Measurements from ENCODE around the gene MOSMO.
"Not testable (repeated sequence)": the region's sequence is repeated elsewhere in the genome, so short reads cannot be mapped to it uniquely, and the experiment has no call there.

MOSMO gene

DNA sequence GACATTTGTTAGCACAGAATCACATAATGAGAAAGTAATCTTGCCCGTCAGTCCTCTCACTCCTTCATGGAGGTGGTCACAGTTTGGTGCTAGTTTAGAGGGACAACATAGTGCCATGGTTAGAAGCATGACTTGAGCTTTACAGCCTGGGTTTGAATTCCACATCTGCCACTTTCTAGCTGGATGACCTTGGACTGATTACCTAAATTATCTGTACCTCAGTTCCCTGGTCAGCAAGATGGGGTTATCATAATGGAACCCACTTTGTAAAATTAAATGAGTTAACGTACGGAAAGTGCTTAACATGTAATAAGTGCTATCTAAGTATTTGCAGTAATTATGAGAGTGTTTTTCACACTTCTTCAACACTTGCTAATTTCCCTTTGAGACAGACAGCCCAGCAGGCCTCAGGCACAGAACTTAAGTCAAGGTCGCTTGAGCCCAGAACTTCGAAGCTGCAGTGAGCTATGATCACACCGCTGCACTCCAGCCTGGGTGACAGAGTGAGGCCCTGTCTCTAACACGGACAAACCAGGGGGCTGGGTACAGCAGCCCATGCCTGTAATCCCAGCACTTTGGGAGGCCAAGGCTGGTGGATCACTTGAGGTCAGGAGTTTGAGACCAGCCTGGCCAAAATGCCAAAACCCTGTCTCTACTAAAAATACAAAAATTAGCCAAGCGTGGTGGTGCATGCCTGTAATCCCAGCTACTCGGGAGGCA, 91.5 kb downstream of the MOSMO start:
- Mint-ChIP-seq H3K9me3 (peaks cover 3% of the 10 kb centered on the region), H3K36me3 (peaks cover 1% of the 10 kb centered on the region), H3K27ac (no peak overlapping the region), H3K4me1 (no peaks in the 10 kb centered on the region), H3K27me3 (peaks cover 9% of the 10 kb centered on the region), H3K4me3 (no peak overlapping the region)
- ATAC-seq (ENCODE audit: low read depth) (no peak), DNase-seq (ENCODE audit: low spot score in 2 of 2) (no peak)

DNA sequence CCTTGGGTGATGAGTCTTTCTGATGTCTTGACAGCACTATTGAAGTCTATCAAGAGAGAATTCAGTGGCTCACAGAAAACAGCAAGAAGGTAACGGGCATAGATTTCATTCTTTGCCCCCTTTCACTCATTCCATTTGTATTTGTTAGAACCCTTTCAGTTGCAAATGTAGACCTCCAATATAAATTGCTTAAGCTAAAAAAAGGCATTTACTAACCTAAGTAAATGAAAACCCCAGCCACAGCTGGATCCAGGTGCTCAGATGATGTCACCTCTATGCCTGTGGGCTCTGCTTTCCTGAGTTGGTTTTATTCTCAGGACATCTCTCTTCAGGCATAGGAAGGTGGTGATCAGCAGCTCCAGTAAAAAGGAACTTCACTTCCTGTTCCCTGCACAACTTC, 95.5 kb downstream of the MOSMO start:
- Mint-ChIP-seq H3K9me3 (peaks cover 3% of the 10 kb centered on the region), H3K27me3 (peaks cover 14% of the 10 kb centered on the region), H3K36me3 (peaks cover 1% of the 10 kb centered on the region), H3K4me3 (no peak overlapping the region), H3K27ac (no peak overlapping the region), H3K4me1 (no peaks in the 10 kb centered on the region)
- ATAC-seq (ENCODE audit: low read depth) (no peak), DNase-seq (ENCODE audit: low spot score in 2 of 2) (no peak)

DNA sequence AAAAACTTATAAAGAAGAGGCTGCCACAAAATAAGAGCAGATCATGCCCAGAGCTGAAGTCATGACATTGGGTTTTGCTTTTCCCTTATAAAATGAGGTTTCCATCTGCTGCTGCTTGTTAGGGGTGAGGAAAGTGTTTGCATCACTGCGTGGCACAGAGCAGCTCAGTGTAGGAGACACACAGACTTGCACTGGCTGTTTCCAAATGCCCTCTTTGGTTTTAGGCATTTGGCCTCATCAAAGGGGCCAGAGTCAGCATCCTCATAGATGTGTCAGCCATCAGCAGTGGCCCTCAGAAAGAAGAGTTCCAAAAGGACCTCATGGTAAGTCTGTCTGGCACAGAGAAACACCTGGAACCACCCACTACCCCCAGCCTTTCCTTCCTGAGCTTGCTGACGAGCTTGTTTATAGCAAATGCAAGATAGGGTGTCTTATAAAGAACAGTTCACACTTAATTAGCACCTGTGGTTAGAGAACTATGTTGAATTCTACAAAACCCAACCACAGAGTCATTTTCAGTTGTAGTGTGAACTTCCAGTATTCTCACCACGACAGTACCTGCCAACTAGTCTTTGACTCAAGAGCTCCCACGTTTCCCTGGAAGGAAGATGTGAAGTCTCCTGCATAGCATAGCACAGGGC, 101.5 kb downstream of the MOSMO start:
- Mint-ChIP-seq H3K4me1 (no peaks in the 10 kb centered on the region), H3K36me3 (no peaks in the 10 kb centered on the region), H3K9me3 (no peaks in the 10 kb centered on the region), H3K27me3 (peaks cover 16% of the 10 kb centered on the region), H3K27ac (no peak overlapping the region), H3K4me3 (no peak overlapping the region)
- DNase-seq (ENCODE audit: low spot score in 2 of 2) (no peak), ATAC-seq (ENCODE audit: low read depth) (no peak)

DNA sequence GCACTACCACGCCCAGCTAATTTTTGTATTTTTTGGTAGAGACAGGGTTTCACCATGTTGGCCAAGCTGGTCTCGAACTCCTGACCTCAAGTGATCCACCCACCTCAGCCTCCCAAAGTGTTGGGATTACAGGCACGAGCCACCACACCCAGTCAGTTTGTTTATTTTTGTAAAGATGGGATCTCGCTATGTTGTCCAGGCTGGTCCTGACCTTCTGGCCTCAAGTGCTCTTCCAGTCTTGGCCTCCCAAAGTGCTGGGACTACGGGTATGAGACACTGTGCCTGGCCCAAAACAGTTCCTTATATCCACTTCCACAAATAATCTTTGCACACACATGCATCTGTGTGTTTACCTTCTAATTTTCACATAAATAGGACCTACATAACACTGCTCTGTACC, 103.7 kb downstream of the MOSMO start:
- not testable (repeated sequence) for ATAC-seq (ENCODE audit: low read depth); H3K27ac Mint-ChIP-seq; H3K4me3 Mint-ChIP-seq; DNase-seq (ENCODE audit: low spot score in 2 of 2); H3K36me3 Mint-ChIP-seq; H3K9me3 Mint-ChIP-seq; H3K4me1 Mint-ChIP-seq
- peaks cover 12% of the 10 kb centered on the region for H3K27me3 Mint-ChIP-seq

DNA sequence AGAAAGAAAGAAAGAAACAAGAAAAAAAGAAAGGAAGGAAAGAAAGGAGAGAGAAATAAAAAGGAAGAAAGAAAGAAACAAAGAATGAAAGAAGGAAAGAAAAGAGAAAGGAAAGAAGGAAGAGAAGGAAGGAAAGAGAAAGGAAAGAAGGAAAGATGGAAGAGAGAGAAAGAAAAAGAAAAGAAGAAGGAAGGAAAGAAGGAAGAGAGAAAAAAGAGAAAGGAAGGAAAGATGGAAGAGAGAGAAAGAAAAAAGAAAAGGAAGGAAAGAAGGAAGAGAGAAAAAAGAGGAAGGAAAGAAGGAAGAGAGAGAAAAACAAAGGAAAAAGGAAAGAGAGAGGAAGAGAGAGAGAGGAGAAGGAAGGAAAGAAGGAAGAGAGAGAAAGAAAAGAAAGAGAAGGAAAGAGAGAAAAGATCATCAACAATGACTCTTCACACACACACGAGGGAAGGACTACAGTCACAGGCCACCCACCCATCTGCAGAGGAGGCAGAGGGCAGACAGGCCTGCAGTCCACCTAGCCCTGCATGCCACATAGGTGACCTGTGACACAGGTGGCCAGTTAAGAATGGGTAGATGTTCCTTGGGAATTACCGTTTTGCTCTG, 108.3 kb downstream of the MOSMO start:
- no peak for DNase-seq (ENCODE audit: low spot score in 2 of 2)
- peaks cover 1% of the 10 kb centered on the region for H3K27me3 Mint-ChIP-seq
- H3K27ac Mint-ChIP-seq = no peak overlapping the region
- peaks cover 2% of the 10 kb centered on the region for H3K4me1 Mint-ChIP-seq
- no peak for ATAC-seq (ENCODE audit: low read depth)
- H3K9me3 Mint-ChIP-seq = no peaks in the 10 kb centered on the region
- no peak overlapping the region for H3K4me3 Mint-ChIP-seq
- H3K36me3 Mint-ChIP-seq = no peaks in the 10 kb centered on the region

DNA sequence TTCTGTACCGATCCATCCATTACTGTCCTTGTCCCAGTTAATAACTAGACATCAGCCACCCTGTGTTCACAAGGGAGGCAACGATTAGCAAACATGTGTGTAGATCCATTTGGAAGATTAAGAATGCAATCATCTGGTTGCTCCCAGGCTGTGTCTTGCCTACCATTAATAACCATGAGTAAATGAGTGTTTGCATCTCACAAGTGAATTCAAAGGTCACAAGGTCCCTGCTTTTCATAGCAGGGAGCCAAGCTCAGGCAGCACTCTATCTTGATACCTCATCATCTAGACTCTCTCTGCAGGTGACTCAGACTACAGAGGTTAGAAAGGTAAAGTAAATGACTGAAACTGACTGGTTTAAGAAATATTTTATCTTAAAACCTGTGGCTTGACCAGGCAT, 109.7 kb downstream of the MOSMO start:
- Mint-ChIP-seq H3K4me1 (peaks cover 10% of the 10 kb centered on the region), H3K27me3 (peaks cover 6% of the 10 kb centered on the region), H3K27ac (no peak overlapping the region), H3K36me3 (no peaks in the 10 kb centered on the region), H3K9me3 (no peaks in the 10 kb centered on the region), H3K4me3 (no peak overlapping the region)
- DNase-seq (ENCODE audit: low spot score in 2 of 2) (no peak), ATAC-seq (ENCODE audit: low read depth) (no peak)

DNA sequence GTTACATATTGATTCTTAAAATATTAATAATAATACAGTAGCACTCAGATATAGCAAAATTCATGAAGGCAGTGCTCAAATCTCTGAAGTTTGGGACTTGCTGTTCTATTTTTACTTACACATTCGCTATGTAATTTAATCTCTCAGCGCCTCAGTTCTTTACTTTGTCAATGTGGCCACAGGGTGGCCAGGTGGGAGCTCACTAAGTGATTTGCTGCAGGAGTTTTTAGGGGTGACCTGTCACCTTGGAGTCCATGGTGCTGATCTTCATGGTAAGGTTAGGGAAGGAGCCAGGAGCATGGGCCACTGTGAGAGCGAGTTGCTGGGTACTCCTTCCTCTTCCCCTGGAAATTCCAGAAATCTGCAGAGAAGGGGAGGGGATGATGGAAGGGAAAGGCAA, 112.5 kb downstream of the MOSMO start:
- no peaks in the 10 kb centered on the region for H3K36me3 Mint-ChIP-seq
- H3K27me3 Mint-ChIP-seq = peaks cover 6% of the 10 kb centered on the region

DNA sequence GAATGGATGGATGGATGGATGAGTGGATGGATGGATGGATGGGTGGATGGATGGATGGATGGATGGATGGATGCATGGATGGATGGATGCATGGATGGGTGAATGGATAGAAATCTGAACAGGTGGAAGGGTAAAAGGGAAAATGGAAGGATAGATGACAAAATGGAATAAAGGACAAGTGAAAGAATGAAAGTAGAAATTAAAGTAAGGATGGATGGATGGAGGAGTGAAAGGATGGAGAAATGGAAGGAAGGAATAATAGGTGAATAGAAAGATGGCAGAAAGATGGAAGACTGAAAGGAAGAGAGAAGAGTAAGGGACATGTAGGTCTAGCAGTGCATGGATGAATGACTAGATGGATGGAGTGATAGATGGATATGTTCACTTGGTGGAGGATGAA, 114.3 kb downstream of the MOSMO start:
- Mint-ChIP-seq H3K4me3 (no peak overlapping the region), H3K9me3 (no peaks in the 10 kb centered on the region), H3K27me3 (peaks cover 6% of the 10 kb centered on the region), H3K36me3 (no peaks in the 10 kb centered on the region), H3K27ac (no peak overlapping the region), H3K4me1 (peaks cover 16% of the 10 kb centered on the region)
- DNase-seq (ENCODE audit: low spot score in 2 of 2) (no peak), ATAC-seq (ENCODE audit: low read depth) (no peak)

More for the DNA sequence above, 112.5 kb downstream of the MOSMO start:
- ATAC-seq (ENCODE audit: low read depth) = no peak
- no peak for DNase-seq (ENCODE audit: low spot score in 2 of 2)
- Mint-ChIP-seq H3K9me3 (no peaks in the 10 kb centered on the region), H3K27ac (no peak overlapping the region), H3K4me1 (peaks cover 18% of the 10 kb centered on the region), H3K4me3 (no peak overlapping the region)

DNA sequence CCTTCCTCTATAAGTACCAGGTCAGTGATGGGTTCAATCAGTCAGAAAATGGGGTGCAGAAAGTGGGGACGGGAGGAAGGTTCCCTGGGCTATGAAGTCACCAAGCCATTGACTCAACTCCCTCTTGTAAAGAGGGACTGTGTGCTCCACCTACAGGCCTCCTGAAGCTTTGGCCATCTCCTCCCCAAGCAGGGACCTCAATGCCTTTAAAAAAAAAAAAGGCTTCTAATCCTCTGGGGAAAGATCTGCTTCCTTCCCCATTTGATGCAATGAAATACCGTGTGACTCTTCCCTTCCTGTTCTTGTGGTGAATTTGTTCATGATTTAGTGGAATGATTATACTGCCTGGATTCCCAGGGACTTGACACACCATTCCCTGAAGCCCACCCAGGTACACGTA, 115.2 kb downstream of the MOSMO start:
- Mint-ChIP-seq H3K9me3 (no peaks in the 10 kb centered on the region), H3K36me3 (peaks cover 2% of the 10 kb centered on the region), H3K4me3 (peak overlapping the region; percentile 21), H3K4me1 (peaks cover 16% of the 10 kb centered on the region), H3K27ac (no peak overlapping the region), H3K27me3 (peaks cover 10% of the 10 kb centered on the region)
- DNase-seq (ENCODE audit: low spot score in 2 of 2) = no peak
- peak; percentile 35 for ATAC-seq (ENCODE audit: low read depth)

DNA sequence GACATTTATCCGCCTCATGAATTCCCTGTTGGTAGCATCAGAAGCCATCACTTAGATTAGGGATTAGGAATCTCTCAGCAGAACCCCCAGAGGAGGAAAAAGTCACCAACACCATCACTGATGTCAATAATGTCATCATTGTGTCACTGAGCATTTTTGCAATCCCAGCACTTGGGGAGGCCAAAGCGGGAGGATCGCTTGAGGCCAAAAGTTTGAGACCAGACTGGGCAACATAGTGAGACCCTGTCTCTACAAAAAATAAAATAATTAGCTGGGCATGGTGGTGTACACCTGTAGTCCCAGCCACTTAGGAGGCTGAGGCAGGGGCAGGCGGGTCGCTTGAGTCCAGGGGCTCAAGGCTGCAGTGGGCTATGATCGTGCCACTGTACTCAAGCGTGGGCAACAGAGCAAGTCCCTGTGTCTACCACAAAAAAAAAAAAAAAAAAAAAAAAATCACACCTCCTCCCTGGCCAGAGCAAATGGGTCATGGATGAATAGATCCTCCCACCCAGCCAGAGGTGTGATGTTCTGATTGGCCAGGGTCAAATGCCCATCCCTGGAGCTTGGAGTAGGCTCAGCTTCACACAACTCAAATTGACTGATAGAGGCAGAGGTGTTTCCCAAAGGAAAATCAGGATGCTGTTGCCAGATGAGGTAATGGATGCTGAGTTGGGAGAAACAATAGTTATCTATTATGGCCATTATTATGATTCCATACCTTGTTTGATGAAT, 116.0 kb downstream of the MOSMO start:
- Mint-ChIP-seq H3K27me3 (peaks cover 11% of the 10 kb centered on the region), H3K27ac (no peak overlapping the region)

DNA sequence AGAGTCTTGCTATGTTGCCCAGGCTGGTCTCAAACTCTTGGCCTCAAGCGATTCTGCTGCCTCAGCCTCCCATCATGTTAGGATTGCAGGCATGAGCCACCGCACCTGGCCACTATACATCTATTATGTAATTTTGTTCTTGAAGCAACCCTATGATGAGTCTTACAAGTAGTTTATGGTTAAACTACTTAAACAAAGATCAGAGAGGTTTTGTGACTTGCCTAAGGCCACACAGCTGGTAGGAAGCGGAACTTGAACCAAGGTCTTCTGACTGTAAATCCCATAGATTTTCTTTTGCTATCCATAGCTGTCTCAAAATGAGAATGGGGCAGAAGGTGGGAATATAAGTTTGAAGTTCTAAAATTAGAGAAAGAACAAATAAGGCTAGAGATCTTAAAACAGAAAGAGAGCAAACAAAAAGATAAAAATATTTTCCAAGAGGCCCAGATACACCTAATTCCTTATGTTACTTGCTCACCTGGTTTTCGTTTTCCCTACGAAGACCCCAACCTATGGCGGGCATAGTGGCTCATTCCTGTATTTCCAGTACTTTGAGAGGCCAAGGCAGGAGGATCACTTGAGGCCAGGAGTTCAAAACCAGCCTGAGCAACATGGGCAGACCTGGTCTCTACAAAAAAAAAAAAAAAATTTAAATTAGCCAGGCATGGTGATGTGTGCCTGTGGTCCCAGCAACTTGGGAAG, 116.8 kb downstream of the MOSMO start:
- no peak for ATAC-seq (ENCODE audit: low read depth)
- H3K4me3 Mint-ChIP-seq = no peak overlapping the region
- H3K4me1 Mint-ChIP-seq = peaks cover 16% of the 10 kb centered on the region
- no peak for DNase-seq (ENCODE audit: low spot score in 2 of 2)
- H3K27ac Mint-ChIP-seq = no peak overlapping the region
- H3K9me3 Mint-ChIP-seq = peaks cover 3% of the 10 kb centered on the region
- peaks cover 2% of the 10 kb centered on the region for H3K36me3 Mint-ChIP-seq
- peaks cover 11% of the 10 kb centered on the region for H3K27me3 Mint-ChIP-seq

More for the DNA sequence above, 116.0 kb downstream of the MOSMO start:
- no peak overlapping the region for H3K4me3 Mint-ChIP-seq
- ATAC-seq (ENCODE audit: low read depth) (no peak), DNase-seq (ENCODE audit: low spot score in 2 of 2) (no peak)
- peaks cover 16% of the 10 kb centered on the region for H3K4me1 Mint-ChIP-seq
- H3K36me3 Mint-ChIP-seq = peaks cover 2% of the 10 kb centered on the region
- peaks cover 3% of the 10 kb centered on the region for H3K9me3 Mint-ChIP-seq

DNA sequence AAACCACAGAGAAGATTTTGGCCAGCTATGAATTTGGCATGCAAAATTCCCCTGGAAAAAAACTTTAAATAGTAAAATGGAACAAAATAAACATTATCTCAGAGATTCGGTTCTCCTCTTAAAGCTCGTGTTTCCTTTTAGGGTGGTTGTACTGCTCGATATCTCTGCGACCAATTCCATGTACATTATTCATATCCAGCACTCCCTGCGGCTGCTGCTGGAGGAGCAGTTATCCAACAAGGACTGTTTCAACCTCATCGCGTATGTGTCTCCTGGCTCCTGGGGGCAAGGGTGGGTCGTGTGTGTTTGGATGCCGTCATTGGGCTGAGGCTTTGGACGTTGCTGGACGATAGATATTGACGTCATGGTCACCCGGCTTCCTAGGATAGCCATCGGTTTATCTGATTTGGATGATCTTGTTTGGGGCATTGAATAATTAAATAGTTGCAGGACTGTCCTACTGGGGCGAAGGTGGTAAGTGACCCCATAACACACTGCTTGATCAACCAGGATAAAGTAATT, 118.2 kb downstream of the MOSMO start:
- no peak overlapping the region for H3K4me3 Mint-ChIP-seq
- peaks cover 2% of the 10 kb centered on the region for H3K36me3 Mint-ChIP-seq
- DNase-seq (ENCODE audit: low spot score in 2 of 2) = no peak
- peaks cover 11% of the 10 kb centered on the region for H3K27me3 Mint-ChIP-seq
- peaks cover 16% of the 10 kb centered on the region for H3K4me1 Mint-ChIP-seq
- H3K27ac Mint-ChIP-seq = no peak overlapping the region
- peaks cover 3% of the 10 kb centered on the region for H3K9me3 Mint-ChIP-seq
- ATAC-seq (ENCODE audit: low read depth) = no peak

DNA sequence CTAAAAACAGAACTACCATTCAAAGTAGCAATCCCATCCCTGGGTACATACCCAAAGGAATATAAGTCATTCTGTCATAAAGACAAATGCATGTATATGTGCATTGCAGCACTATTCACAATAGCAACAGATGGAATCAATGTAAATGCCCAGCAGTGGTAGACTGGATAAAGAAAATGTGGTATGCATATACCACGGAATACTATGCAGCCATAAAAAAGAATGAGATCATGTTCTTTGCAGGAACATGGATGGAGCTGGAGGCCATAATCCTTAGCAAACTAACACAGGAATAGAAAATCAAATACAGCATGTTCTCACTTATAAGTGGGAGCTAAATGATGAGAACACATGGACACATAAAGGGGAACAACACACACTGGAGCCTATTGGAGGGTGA, 120.6 kb downstream of the MOSMO start:
- not testable (repeated sequence) for H3K4me1 Mint-ChIP-seq; H3K9me3 Mint-ChIP-seq; H3K36me3 Mint-ChIP-seq; H3K4me3 Mint-ChIP-seq; H3K27ac Mint-ChIP-seq; ATAC-seq (ENCODE audit: low read depth); H3K27me3 Mint-ChIP-seq; DNase-seq (ENCODE audit: low spot score in 2 of 2)
